AG09319 (cell line): ENCODE data around the gene NTRK1.
"Not testable (repeated sequence)": the region's sequence is repeated elsewhere in the genome, so short reads cannot be mapped to it uniquely, and the experiment has no call there.

Experiments used
- DNase-seq: peaks from one replicate; pipeline ENCODE4 v3.0.0-alpha.2; 2010; ENCODE audit warnings: low read depth; ENCODE audit errors: extremely low read depth
- TF ChIP-seq, protein P1 (sequence below): IDR thresholded peaks from 2 replicates; pipeline ENCODE4 v1.5.1; 2011; ENCODE audit warnings: low read depth, mild to moderate bottlenecking, inconsistent platforms, low read length, moderate library complexity

The NTRK1 gene

DNA sequence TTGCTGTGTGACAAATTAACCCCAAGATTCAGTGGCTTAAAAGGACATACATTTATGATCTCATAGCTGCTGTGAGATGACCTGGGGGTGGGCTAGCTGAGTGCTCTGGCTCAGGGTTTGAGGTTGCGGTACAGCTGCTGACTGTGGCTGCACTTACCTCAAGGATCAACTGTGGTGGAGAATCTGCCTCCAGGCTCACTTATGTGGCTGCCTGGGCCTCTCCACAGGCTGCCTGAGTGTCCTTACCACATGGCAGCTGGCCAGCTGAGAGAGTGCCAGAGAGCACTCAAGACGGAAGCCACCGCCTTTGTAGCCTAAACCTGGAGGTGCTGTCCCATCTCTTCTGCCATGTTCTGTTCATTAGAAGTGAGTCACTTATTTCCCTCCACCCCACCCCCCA is 65.5 kb downstream of the NTRK1 start:
- no peak for DNase-seq
- TF ChIP-seq, protein P1, sequence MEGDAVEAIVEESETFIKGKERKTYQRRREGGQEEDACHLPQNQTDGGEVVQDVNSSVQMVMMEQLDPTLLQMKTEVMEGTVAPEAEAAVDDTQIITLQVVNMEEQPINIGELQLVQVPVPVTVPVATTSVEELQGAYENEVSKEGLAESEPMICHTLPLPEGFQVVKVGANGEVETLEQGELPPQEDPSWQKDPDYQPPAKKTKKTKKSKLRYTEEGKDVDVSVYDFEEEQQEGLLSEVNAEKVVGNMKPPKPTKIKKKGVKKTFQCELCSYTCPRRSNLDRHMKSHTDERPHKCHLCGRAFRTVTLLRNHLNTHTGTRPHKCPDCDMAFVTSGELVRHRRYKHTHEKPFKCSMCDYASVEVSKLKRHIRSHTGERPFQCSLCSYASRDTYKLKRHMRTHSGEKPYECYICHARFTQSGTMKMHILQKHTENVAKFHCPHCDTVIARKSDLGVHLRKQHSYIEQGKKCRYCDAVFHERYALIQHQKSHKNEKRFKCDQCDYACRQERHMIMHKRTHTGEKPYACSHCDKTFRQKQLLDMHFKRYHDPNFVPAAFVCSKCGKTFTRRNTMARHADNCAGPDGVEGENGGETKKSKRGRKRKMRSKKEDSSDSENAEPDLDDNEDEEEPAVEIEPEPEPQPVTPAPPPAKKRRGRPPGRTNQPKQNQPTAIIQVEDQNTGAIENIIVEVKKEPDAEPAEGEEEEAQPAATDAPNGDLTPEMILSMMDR, result no peak

DNA sequence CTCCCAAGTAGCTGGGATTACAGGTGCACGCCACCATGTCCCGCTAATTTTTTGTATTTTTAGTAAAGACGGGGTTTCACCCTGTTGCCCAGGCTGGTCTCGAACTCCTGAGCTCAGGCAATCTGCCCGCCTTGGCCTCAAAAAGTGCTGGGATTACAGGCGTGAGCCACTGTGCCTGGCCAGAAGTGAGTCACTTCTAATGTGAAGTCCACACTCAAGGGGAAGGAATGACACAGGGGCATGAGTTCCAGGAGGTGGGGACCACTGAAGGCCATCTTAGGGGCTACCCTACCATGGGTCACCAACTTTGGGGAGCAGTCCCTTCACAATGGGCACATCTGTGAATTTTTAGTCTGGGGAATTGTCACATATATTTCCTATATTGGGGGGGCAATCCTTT is 66.0 kb downstream of the NTRK1 start:
- DNase-seq, result not testable (repeated sequence)

DNA sequence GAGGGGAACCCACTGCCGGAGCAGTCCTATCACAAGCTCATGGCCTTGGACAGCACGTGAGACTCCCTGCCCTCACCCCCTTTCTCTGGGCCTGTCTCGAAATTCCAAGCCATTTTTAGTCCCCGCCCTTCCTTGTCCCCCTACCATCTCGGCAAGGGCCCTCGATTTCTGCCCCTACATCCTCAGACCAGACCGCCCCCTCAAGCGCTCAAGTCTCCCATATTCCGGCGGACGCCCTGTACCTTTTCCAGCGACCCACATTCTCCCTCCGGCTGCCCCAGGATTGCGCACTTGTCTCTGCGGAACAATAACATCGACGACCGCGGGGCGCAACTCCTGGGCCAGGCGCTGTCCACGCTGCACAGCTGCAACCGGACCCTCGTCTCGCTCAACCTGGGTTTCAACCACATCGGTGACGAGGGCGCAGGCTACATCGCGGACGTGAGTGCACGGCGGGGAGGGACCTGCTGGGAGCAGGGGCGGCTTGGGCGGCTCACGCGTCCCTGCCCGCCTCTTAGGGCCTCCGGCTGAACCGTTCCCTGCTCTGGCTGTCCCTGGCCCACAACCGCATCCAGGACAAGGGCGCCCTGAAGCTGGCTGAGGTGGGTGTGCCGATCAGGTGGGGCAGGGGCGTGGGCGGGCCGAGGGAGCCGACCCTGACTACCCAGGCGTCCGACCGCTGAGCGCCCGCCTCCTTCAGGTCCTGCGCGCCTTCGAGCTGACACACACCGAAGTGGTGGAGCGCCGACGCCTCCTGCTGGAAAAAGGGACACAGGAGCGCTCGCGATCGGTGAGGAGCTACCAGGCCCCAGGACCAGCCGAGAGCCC is 66.8 kb downstream of the NTRK1 start:
- peak; percentile 20 for DNase-seq
- TF ChIP-seq, protein P1, result peak; percentile 77

DNA sequence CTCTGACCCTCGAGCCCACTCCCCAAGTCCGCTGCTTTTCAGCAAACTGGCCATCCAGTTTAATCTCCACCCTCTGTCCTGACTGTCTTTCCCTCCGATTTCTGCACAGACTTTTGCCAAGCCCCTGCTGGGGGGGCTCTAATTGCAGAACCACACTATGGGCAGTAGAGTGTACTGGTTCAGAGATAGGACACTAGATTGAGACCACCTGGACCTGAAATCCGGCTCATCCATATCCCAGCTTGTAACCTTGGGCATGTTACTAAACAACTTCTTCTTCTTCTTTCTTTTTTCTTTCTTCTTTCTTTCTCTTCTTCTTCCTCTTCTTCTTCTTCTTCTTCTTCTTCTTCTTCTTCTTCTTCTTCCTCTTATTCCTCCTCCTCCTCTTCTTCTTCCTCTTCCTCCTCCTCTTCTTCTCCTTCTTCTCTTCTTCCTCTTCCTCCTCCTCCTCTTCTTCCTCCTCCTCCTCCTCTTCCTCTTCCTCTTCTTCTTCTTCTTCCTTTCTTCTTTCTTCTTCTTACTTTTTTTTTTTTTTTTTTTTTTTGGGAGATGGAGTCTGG is 67.5 kb downstream of the NTRK1 start:
- DNase-seq, result no peak
- TF ChIP-seq, protein P1, result no peak

DNA sequence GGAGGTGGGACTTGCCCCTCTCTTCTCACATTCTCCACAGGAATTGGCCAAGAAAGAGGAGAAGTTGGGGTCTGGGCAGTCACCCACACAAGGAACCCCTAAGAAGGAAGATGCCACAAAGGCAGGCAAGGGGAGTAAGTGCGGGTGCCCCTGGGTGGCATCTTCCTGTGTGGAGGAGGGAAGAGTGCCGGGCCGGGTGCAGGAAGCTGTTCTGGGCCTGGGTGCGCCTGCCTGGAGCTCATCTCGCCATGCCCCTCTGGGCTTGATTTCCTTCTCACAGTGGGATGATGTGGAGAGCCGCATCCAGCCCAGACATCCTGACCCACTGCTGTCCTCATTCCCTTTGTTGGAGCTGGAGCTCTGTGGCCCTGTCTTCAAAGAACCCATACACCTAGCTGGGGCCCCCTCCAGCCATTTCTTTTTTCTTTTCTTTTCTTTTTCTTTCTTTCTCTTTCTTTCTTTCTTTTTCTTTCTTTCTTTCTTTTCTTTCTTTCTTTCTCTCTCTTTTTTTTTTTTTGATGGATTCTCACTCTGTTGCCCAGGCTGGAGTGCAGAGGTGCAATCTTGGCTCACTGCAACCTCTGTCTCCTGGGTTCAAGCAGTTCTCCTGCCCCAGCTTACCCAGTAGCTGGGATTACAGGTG is 69.1 kb downstream of the NTRK1 start:
- no peak for DNase-seq
- TF ChIP-seq, protein P1, result no peak

DNA sequence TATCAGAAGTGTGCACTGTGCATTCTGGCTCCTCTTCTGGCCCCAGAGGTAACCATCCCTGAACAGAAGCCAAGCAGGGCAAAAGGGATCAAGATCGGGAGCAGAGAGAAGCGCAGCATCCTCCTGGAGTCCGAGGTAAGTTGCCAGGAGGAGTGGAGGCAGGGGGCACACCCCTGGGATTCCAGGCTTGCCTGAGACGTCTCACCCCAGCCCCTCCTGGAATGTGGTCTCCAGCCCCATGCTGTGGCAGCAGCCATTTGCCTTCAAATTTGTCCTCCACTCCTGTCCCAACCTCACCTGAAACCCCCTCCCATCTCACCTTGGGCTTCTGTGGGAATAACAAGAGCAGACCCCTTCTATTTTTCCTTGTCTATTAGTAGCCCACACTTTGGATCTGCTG is 69.8 kb downstream of the NTRK1 start:
- TF ChIP-seq, protein P1, result no peak
- DNase-seq, result no peak
